ENCODE measurements around the gene ULK3.

GRCh38 chr15:74870436-74871215 lies 27.7 kb upstream of the ULK3 start:
- TF ChIP-seq, protein P1, sequence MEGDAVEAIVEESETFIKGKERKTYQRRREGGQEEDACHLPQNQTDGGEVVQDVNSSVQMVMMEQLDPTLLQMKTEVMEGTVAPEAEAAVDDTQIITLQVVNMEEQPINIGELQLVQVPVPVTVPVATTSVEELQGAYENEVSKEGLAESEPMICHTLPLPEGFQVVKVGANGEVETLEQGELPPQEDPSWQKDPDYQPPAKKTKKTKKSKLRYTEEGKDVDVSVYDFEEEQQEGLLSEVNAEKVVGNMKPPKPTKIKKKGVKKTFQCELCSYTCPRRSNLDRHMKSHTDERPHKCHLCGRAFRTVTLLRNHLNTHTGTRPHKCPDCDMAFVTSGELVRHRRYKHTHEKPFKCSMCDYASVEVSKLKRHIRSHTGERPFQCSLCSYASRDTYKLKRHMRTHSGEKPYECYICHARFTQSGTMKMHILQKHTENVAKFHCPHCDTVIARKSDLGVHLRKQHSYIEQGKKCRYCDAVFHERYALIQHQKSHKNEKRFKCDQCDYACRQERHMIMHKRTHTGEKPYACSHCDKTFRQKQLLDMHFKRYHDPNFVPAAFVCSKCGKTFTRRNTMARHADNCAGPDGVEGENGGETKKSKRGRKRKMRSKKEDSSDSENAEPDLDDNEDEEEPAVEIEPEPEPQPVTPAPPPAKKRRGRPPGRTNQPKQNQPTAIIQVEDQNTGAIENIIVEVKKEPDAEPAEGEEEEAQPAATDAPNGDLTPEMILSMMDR (IDR thresholded peaks at IDR 0.05 in 8 of 11, conservative IDR thresholded peaks at IDR 0.05 in 3 of 11) = no peak
- no peak for TF ChIP-seq POLR2A (IDR thresholded peaks at IDR 0.05)

Measured in spleen (tissue), 7 donors.